OCI-LY3 (cell line): Measurements from ENCODE around the gene SERINC5.
"Not testable (repeated sequence)": the region's sequence is repeated elsewhere in the genome, so short reads cannot be mapped to it uniquely, and the experiment has no call there.

Source experiments
- H2AFZ ChIP-seq: fragments of 200-600, 300-600 bp; shearing (Covaris generic); 2 replicates; pipeline ENCODE4 v1.6.0; 2014; ENCODE audit warnings: antibody characterized with exemption, low read depth, low read length
- H3K27ac ChIP-seq: fragments of 200-600, 300-600 bp; sonication (generic); 2 replicates; pipeline ENCODE4 v1.5.1; 2014; ENCODE audit warnings: mild to moderate bottlenecking, low read length, moderate library complexity, mixed read lengths
- H3K27me3 ChIP-seq: fragments of 200-600, 300-600 bp; sonication (generic); 2 replicates; pipeline ENCODE4 v1.6.1; 2014; ENCODE audit warnings: low read depth, low read length, mixed read lengths
- H3K36me3 ChIP-seq: fragments of 200-600, 300-600 bp; sonication (generic); replicated peaks from 2 replicates; pipeline ENCODE3; 2014; ENCODE audit warnings: low read depth, low read length, mixed read lengths
- H3K4me1 ChIP-seq: fragments of 300-600, 200-600 bp; sonication (generic); 2 replicates; pipeline ENCODE4 v1.6.1; 2014; ENCODE audit warnings: low read length, mixed read lengths
- H3K4me2 ChIP-seq: fragments of 200-600, 300-600 bp; sonication (generic); 2 replicates; pipeline ENCODE4 v1.6.1; 2014; ENCODE audit warnings: low read length, mixed read lengths
- H3K4me3 ChIP-seq: fragments of 300-600, 200-600 bp; sonication (generic); 2 replicates; pipeline ENCODE4 v1.5.1; 2014; ENCODE audit warnings: antibody characterized with exemption, mild to moderate bottlenecking, low read length, moderate library complexity
- H3K79me2 ChIP-seq: fragments of 300-600, 200-600 bp; shearing (Covaris generic); 2 replicates; pipeline ENCODE4 v1.6.1; 2014; ENCODE audit warnings: mild to moderate bottlenecking, low read length, mixed read lengths
- H3K9ac ChIP-seq: fragments of 300-600, 200-600 bp; shearing (Covaris generic); 2 replicates; pipeline ENCODE4 v1.6.0; 2014; ENCODE audit warnings: mild to moderate bottlenecking, low read length, moderate library complexity
- H3K9me3 ChIP-seq: fragments of 200-600, 300-600 bp; shearing (Covaris generic); 2 replicates; pipeline ENCODE4 v1.6.1; 2014; ENCODE audit warnings: low read length, mixed read lengths; ENCODE audit not compliant: insufficient read depth
- H4K20me1 ChIP-seq: fragments of 200-600, 300-600 bp; sonication (generic); 2 replicates; pipeline ENCODE4 v1.6.1; 2016; ENCODE audit warnings: low read length, mixed read lengths; ENCODE audit not compliant: insufficient read depth
- EZH2phosphoT487 ChIP-seq: fragments of 200-600 bp; shearing (Covaris generic); IDR thresholded peaks from 2 replicates; pipeline ENCODE4 v1.6.1; 2018; ENCODE audit warnings: antibody characterized with exemption, mixed run types, low read depth
- TF ChIP-seq, protein P1 (sequence below): fragments of 200-600, 300-600 bp; sonication (generic); IDR thresholded peaks from 2 replicates; pipeline ENCODE4 v1.5.1; 2014; ENCODE audit warnings: antibody characterized with exemption, low read length, low read depth

SERINC5 gene

DNA sequence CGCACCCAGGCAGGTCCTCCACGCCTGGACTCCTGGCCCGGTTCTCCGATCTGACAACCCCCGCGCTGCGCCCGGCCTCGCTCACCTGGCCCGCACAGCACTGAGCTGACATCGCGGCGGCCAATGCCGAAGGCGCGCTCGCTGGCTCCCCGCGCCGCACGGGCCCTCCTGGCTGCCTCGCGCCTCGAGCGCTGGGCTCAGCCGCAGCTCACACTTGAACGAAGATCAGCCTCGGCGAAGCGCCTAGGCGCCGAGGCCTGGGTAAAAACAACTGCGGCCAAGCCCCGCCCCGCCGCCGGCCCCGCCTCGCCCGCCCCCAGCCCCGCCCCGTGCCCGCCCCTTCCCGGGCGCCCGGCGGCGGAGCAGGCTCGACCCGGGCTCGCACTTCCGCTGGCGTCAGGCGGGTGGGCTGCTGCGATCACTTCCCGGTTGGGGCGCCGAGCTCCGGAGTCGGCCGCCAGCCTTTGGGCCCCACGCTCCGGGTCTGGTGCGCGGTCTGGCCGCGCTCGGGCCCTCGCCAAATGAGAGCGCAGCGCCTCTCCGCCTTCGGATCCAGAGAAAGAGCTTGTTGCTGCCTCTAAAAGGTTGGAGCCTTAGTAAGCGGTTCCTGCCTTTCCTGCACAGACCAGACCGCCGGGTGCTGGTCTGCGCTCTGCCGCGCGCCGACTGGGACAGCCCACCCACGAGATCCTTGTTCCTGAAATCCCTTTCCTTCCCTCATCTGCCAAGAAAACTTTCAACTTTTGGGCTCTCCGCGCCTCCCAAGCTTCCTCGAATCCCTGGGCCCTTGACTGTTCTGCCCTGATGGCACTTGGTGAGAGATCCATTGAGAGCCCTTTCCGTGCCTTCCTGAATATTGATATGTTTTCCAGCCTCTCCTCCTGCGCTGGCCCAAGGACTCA lies at the start of gene SERINC5:
Gene SERINC5 (minus strand): TSS at position 238 of the 902 bp plus-strand sequence. CDS start 126 bp downstream, at position 112.
- Histone ChIP-seq H3K36me3 (no peaks in the 10 kb centered on the region), H3K27ac (peak within 1 kb of the TSS; percentile 60), H4K20me1 (no peaks in the 10 kb centered on the region), H2AFZ (peak within 1 kb of the TSS; percentile 91), H3K4me3 (peak within 1 kb of the TSS; percentile 98), H3K4me2 (peak within 1 kb of the TSS; percentile 92), H3K27me3 (no peaks in the 10 kb centered on the region), H3K9me3 (no peaks in the 10 kb centered on the region), H3K4me1 (peaks cover 8% of the 10 kb centered on the region; the same call in 1 of the 2 replicates), H3K9ac (peak within 1 kb of the TSS; percentile 86), H3K79me2 (peaks cover 9% of the 10 kb centered on the region; the same call in 1 of the 2 replicates)
- TF ChIP-seq, protein P1, sequence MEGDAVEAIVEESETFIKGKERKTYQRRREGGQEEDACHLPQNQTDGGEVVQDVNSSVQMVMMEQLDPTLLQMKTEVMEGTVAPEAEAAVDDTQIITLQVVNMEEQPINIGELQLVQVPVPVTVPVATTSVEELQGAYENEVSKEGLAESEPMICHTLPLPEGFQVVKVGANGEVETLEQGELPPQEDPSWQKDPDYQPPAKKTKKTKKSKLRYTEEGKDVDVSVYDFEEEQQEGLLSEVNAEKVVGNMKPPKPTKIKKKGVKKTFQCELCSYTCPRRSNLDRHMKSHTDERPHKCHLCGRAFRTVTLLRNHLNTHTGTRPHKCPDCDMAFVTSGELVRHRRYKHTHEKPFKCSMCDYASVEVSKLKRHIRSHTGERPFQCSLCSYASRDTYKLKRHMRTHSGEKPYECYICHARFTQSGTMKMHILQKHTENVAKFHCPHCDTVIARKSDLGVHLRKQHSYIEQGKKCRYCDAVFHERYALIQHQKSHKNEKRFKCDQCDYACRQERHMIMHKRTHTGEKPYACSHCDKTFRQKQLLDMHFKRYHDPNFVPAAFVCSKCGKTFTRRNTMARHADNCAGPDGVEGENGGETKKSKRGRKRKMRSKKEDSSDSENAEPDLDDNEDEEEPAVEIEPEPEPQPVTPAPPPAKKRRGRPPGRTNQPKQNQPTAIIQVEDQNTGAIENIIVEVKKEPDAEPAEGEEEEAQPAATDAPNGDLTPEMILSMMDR: no peak
- no peak for TF ChIP-seq EZH2phosphoT487

DNA sequence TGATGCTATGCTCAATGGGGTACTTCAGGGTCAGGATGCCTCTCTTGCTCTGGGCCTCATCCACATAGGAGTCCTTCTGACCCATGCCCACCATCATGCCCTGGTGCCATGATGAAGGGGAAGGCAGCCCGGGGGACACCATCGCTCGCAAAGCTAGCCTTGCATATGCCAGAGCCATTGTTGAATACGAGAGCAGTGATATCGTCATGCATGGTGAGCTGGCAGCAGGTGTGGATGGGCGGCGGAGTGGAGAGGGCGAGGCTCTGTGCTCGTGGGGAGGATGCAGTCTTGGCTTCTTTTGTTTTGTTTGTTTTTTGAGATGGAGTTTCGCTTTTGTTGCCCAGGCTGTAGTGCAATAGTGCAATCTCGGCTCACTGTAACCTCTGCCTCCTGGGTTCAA lies 46.8 kb upstream of the SERINC5 start:
- Histone ChIP-seq H3K79me2 (no peaks in the 10 kb centered on the region), H3K9me3 (no peaks in the 10 kb centered on the region), H3K4me3 (no peak overlapping the region), H3K27ac (no peak overlapping the region), H3K4me2 (no peak overlapping the region), H3K36me3 (no peaks in the 10 kb centered on the region), H4K20me1 (no peaks in the 10 kb centered on the region), H3K27me3 (no peaks in the 10 kb centered on the region), H3K4me1 (no peaks in the 10 kb centered on the region), H2AFZ (no peak overlapping the region), H3K9ac (no peak overlapping the region)
- no peak for TF ChIP-seq EZH2phosphoT487
- TF ChIP-seq, protein P1: no peak

DNA sequence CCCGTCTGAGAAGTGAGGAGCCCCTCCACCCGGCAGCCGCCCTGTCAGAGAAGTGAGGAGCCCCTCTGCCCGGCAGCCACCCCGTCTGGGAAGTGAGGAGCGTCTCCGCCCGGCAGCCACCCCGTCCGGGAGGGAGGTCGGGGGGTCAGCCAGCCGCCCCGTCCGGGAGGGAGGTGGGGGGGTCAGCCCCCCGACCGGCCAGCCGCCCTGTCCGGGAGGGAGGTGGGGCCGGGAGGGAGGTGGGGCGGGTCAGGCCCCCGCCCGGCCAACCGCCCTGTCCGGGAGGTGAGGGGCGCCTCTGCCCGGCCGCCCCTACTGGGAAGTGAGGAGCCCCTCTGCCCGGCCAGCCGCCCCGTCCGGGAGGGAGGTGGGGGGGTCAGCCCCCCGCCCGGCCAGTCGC lies 45.5 kb upstream of the SERINC5 start:
- H3K36me3 ChIP-seq, H3K9me3 ChIP-seq, H2AFZ ChIP-seq, H3K27ac ChIP-seq, H3K4me3 ChIP-seq, H3K9ac ChIP-seq, H3K4me1 ChIP-seq, H3K79me2 ChIP-seq, H3K4me2 ChIP-seq, H4K20me1 ChIP-seq, H3K27me3 ChIP-seq: not testable (repeated sequence)

DNA sequence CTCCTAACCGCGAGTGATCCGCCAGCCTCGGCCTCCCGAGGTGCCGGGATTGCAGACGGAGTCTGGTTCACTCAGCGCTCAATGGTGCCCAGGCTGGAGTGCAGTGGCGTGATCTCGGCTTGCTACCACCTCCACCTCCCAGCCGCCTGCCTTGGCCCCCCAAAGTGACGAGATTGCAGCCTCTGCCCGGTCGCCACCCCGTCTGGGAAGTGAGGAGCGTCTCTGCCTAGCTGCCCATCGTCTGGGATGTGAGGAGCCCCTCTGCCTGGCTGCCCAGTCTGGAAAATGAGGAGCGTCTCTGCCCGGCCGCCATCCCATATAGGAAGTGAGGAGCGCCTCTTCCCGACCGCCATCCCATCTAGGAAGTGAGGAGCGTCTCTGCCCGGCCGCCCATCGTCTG lies 44.9 kb upstream of the SERINC5 start:
- H2AFZ ChIP-seq, H3K4me2 ChIP-seq: not testable (repeated sequence)

DNA sequence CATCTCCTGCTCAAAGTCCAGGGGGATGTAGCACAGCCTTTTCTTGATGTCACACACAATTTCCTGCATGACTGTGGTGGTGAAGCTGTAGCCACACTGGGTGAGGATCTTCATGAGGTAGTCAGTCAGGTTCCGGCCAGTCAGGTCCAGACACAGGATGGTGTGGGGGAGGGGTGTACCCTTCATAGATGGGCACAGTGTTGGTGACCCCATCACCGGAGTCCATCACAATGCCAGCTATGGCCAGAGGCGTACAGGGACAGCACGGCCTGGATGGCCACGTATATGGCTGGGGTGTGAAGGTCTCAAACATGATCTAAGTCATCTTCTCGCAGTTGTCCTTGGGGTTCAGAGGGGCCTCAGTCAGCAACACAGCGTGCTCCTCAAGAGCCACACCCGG lies 44.3 kb upstream of the SERINC5 start:
- Histone ChIP-seq H3K27ac (no peak overlapping the region), H2AFZ (no peak overlapping the region), H3K4me1 (no peaks in the 10 kb centered on the region), H3K4me3 (no peak overlapping the region), H3K9ac (no peak overlapping the region), H3K27me3 (no peaks in the 10 kb centered on the region), H3K4me2 (no peak overlapping the region), H3K79me2 (no peaks in the 10 kb centered on the region), H4K20me1 (no peaks in the 10 kb centered on the region), H3K36me3 (no peaks in the 10 kb centered on the region), H3K9me3 (no peaks in the 10 kb centered on the region)
- no peak for TF ChIP-seq EZH2phosphoT487
- TF ChIP-seq, protein P1: no peak

More for the DNA sequence above, 44.9 kb upstream of the SERINC5 start:
- not testable (repeated sequence) for H3K9me3 ChIP-seq, H3K4me1 ChIP-seq, H3K27me3 ChIP-seq, H3K9ac ChIP-seq, H4K20me1 ChIP-seq, H3K27ac ChIP-seq, H3K4me3 ChIP-seq, H3K36me3 ChIP-seq, H3K79me2 ChIP-seq
